Upper lobe of left lung (tissue), 6 donors: ENCODE data around the gene CUTA. TPM values are rescaled to one million over a fixed set of nuclear protein-coding genes. Genes with fewer than 3 reads are reported as not detected.

Experiments used
- ATAC-seq, 2 donors: fragments of 200-7000 bp; cut with Tn5 transposase; one replicate each; pipeline ENCODE4 v1.9.1; 2022; ENCODE audit warnings: mild to moderate bottlenecking in 2 of 2, moderate library complexity in 2 of 2; ENCODE audit not compliant: low FRiP score in 2 of 2
- DNase-seq, 2 donors: peaks; one replicate each; pipeline ENCODE4 v3.0.0-alpha.2; 2019 to 2020
- H3K27ac ChIP-seq, 4 donors: fragments of 200-600 bp; sonication (generic); one replicate each; pipeline ENCODE4 v1.5.1; 2016 to 2019
- H3K27me3 ChIP-seq, 4 donors: fragments of 200-600 bp; sonication (generic); one replicate each; pipeline ENCODE4 v1.5.1; 2017 to 2019
- H3K36me3 ChIP-seq, 4 donors: fragments of 200-600 bp; sonication (generic); one replicate each; pipeline ENCODE4 v1.5.1; 2016 to 2019
- H3K4me1 ChIP-seq, 4 donors: fragments of 200-600 bp; sonication (generic); one replicate each; pipeline ENCODE4 v1.5.1; 2018 to 2019
- H3K4me3 ChIP-seq, 4 donors: fragments of 200-600 bp; sonication (generic); one replicate each; pipeline ENCODE4 v1.5.1; 2017 to 2019; ENCODE audit warnings: mild to moderate bottlenecking in 2 of 4, moderate library complexity in 1 of 4
- H3K9me3 ChIP-seq, 4 donors: fragments of 200-600 bp; sonication (generic); one replicate each; pipeline ENCODE4 v1.5.1; 2018 to 2019
- CTCF ChIP-seq, 6 experiments: fragments of 450-650 bp in 4 of 6; fragments of 200-600 bp in 2 of 6; sonication (generic) in 2 of 6; IDR thresholded peaks; one replicate each; pipeline ENCODE4 v1.5.1; 2016 to 2019; ENCODE audit warnings: antibody characterized with exemption in 6 of 6
- EP300 ChIP-seq, 4 donors: sonication (generic); formaldehyde crosslinking; IDR thresholded peaks; one replicate each; pipeline ENCODE4 v1.5.1; 2017; ENCODE audit warnings: antibody characterized with exemption in 4 of 4, control low read depth in 2 of 4
- POLR2A ChIP-seq, 4 donors: fragments of 450-650 bp; IDR thresholded peaks; one replicate each; pipeline ENCODE4 v1.5.1; 2016 to 2017; ENCODE audit warnings: antibody characterized with exemption in 4 of 4, mild to moderate bottlenecking in 2 of 4
- POLR2AphosphoS5 ChIP-seq, 2 donors: sonication (generic); formaldehyde crosslinking; IDR thresholded peaks; one replicate each; pipeline ENCODE4 v1.5.1; 2017; ENCODE audit warnings: antibody characterized with exemption in 2 of 2
- WGBS, 2 donors: methylation state at CpG; one replicate each; pipeline ENCODE4 v1.1.5; 2017 to 2018; 5-methylcytosine and 5-hydroxymethylcytosine counted together
- total RNA-seq, 6 donors: library from RNA; depleted of rRNA in 4 of 6; stranded (reverse); fragments of >200 nt in 4 of 6; gene quantifications; one replicate each; pipeline versions ENCODE4 v1.1.0 to v1.2.1, GENCODE V29; 2016 to 2021
- donor health status: DM: no; HTN: no; CAD: no; lungs with moderate emphysema.
- donor health status: DM: no; HTN: yes; CAD: no; lungs with severe emphysema.

The CUTA gene
- total RNA-seq, 6 donors from 2014 or later, result 53.4 to 171 (median 112) TPM

- peak overlapping the region; percentile 84 to 96 (median 94) for H3K27ac ChIP-seq
- peaks cover 36 to 56% (median 48%) of the 10 kb centered on the region in 4 donors for H3K4me1 ChIP-seq
- no peak for ATAC-seq
Measured at GRCh38 chr6:33416386-33417127, 1.4 kb downstream of the CUTA start.

GRCh38 chr6:33415831-33416230 is 2.1 kb downstream of the CUTA start:
- Histone ChIP-seq H3K4me3 (no peak overlapping the region), H3K27ac (peak overlapping the region in 1 of 4 donors; percentile 16), H3K27me3 (no peaks in the 10 kb centered on the region), H3K9me3 (no peaks in the 10 kb centered on the region), H3K36me3 (peaks cover 6 to 43% (median 31%) of the 10 kb centered on the region in 4 donors), H3K4me1 (peaks cover 38 to 60% (median 51%) of the 10 kb centered on the region in 4 donors)
- TF ChIP-seq CTCF (IDR thresholded peaks at IDR 0.05) (no peak), EP300 (IDR thresholded peaks at IDR 0.05) (no peak), POLR2A (IDR thresholded peaks at IDR 0.05) (no peak), POLR2AphosphoS5 (IDR thresholded peaks at IDR 0.05) (no peak)
- DNase-seq (no peak), ATAC-seq (no peak)
- WGBS, 2 donors, result 77 to 81% methylated on average over 9 of the region's 9 CpGs

More at GRCh38 chr6:33416386-33417127, 1.4 kb downstream of the CUTA start:
- WGBS, 2 donors, result 58 to 61% methylated on average over 12 of the region's 12 CpGs
- Histone ChIP-seq H3K27me3 (no peaks in the 10 kb centered on the region), H3K4me3 (peak overlapping the region in 3 of 4 donors; percentile 74 to 76 (median 76)), H3K36me3 (peaks cover 6 to 43% (median 31%) of the 10 kb centered on the region in 4 donors), H3K9me3 (no peaks in the 10 kb centered on the region)
- no peak for DNase-seq
- TF ChIP-seq POLR2A (IDR thresholded peaks at IDR 0.05) (no peak), CTCF (IDR thresholded peaks at IDR 0.05) (no peak), POLR2AphosphoS5 (IDR thresholded peaks at IDR 0.05) (no peak), EP300 (IDR thresholded peaks at IDR 0.05) (no peak)

GRCh38 chr6:33414592-33415271 is 3.2 kb downstream of the CUTA start:
- H3K27ac ChIP-seq, result peak overlapping the region in 1 of 4 donors; percentile 16
- ATAC-seq (no peak), DNase-seq (peak in 1 of 2 donors; percentile 62)
- H3K9me3 ChIP-seq, result no peaks in the 10 kb centered on the region
- H3K36me3 ChIP-seq, result peaks cover 6 to 43% (median 31%) of the 10 kb centered on the region in 4 donors
- 74 to 75% methylated on average over 11 to 12 of the region's 12 CpGs for WGBS, 2 donors
- TF ChIP-seq POLR2AphosphoS5 (IDR thresholded peaks at IDR 0.05) (no peak), EP300 (IDR thresholded peaks at IDR 0.05) (no peak), CTCF (IDR thresholded peaks at IDR 0.05) (peak in 1 of 6 experiments; percentile 6)
- H3K27me3 ChIP-seq, result no peaks in the 10 kb centered on the region
- H3K4me1 ChIP-seq, result peaks cover 38 to 59% (median 50%) of the 10 kb centered on the region in 4 donors
- no peak overlapping the region for H3K4me3 ChIP-seq

- peaks cover 32 to 55% (median 38%) of the 10 kb centered on the region in 4 donors for H3K4me1 ChIP-seq
- peaks cover 6 to 43% (median 31%) of the 10 kb centered on the region in 4 donors for H3K36me3 ChIP-seq
- H3K27ac ChIP-seq, result peak overlapping the region in 1 of 4 donors; percentile 14
- no peak for TF ChIP-seq CTCF (IDR thresholded peaks at IDR 0.05)
- no peak for TF ChIP-seq EP300 (IDR thresholded peaks at IDR 0.05)
- TF ChIP-seq POLR2A (IDR thresholded peaks at IDR 0.05), result no peak
- no peak for TF ChIP-seq POLR2AphosphoS5 (IDR thresholded peaks at IDR 0.05)
- no peaks in the 10 kb centered on the region for H3K9me3 ChIP-seq
- ATAC-seq (no peak), DNase-seq (no peak)
- 88 to 91% methylated on average over 14 of the region's 14 CpGs for WGBS, 2 donors
- H3K27me3 ChIP-seq, result no peaks in the 10 kb centered on the region
- H3K4me3 ChIP-seq, result no peak overlapping the region
Measured at GRCh38 chr6:33413241-33414120, 4.4 kb downstream of the CUTA start.
